Naive thymus-derived CD8-positive, alpha-beta T cell (primary cell): Measurements from ENCODE around the gene HES2. TPM values are rescaled to one million over a fixed set of nuclear protein-coding genes. Genes with fewer than 3 reads are reported as not detected.
"Not testable (repeated sequence)": the region's sequence is repeated elsewhere in the genome, so short reads cannot be mapped to it uniquely, and the experiment has no call there.

Experiments used
- ATAC-seq, 2 donors: fragments of 150-1000 bp; cut with Tn5 transposase in 1 of 2; sonication (Bioruptor Pico), chemical (Tn5 transposase) in 1 of 2; 1 replicate in 1 of 2; 2 replicates in 1 of 2; pipeline ENCODE4 v1.10.0; 2021; ENCODE audit warnings: mild to moderate bottlenecking in 2 of 2, moderate library complexity in 2 of 2
- POLR2A ChIA-PET: fragments of 350-600 bp; sonication (Branson Sonifier 250); formaldehyde crosslinking; loops from one replicate; lab custom pipeline; 2021; ENCODE audit warnings: antibody characterized with exemption; lab: Charles Lee
- DNase-seq, 10 donors: peaks; one replicate each; pipeline versions ENCODE4 v3.0.0 to v3.0.0-alpha.2; 2020 to 2022
- H3K27ac Mint-ChIP-seq, 10 donors: one replicate each; pipeline ENCODE4 v1.8.0; 2020 to 2022; ENCODE audit warnings: mild to moderate bottlenecking in 10 of 10, mixed read lengths in 10 of 10, moderate library complexity in 4 of 10, inconsistent platforms in 1 of 10
- H3K27me3 Mint-ChIP-seq, 5 donors: one replicate each; pipeline ENCODE4 v1.8.0; 2021 to 2022; ENCODE audit warnings: mixed read lengths in 5 of 5
- H3K36me3 Mint-ChIP-seq, 3 donors: one replicate each; pipeline ENCODE4 v1.8.0; 2020 to 2022; ENCODE audit warnings: mixed read lengths in 3 of 3, mild to moderate bottlenecking in 2 of 3, inconsistent platforms in 1 of 3
- H3K4me1 Mint-ChIP-seq, 4 donors: one replicate each; pipeline ENCODE4 v1.8.0; 2021 to 2022; ENCODE audit warnings: mixed read lengths in 4 of 4
- H3K4me3 Mint-ChIP-seq, 10 donors: one replicate each; pipeline ENCODE4 v1.8.0; 2020 to 2022; ENCODE audit warnings: mild to moderate bottlenecking in 10 of 10, mixed read lengths in 10 of 10, moderate library complexity in 6 of 10, inconsistent platforms in 1 of 10
- H3K9me3 Mint-ChIP-seq, 9 donors: one replicate each; pipeline ENCODE4 v1.8.0; 2020 to 2022; ENCODE audit warnings: mixed read lengths in 9 of 9, mild to moderate bottlenecking in 3 of 9, inconsistent platforms in 1 of 9, moderate library complexity in 1 of 9
- polyA plus RNA-seq, 3 donors: library from polyadenylated mRNA; unstranded; fragments of 300-500 nt; fragmentation: Illumina TruSeq; gene quantifications; one replicate each; pipeline ENCODE4 v1.2.3, GENCODE V29; 2021
- total RNA-seq, 8 experiments: library from RNA in 2 of 8; stranded (reverse) in 2 of 8; gene quantifications; one replicate each; pipeline ENCODE4 v1.2.3 and lab custom pipeline; 2021 to 2026

HES2 gene
- total and polyA plus RNA-seq, 5 experiments from 2014 or later = not detected

DNA sequence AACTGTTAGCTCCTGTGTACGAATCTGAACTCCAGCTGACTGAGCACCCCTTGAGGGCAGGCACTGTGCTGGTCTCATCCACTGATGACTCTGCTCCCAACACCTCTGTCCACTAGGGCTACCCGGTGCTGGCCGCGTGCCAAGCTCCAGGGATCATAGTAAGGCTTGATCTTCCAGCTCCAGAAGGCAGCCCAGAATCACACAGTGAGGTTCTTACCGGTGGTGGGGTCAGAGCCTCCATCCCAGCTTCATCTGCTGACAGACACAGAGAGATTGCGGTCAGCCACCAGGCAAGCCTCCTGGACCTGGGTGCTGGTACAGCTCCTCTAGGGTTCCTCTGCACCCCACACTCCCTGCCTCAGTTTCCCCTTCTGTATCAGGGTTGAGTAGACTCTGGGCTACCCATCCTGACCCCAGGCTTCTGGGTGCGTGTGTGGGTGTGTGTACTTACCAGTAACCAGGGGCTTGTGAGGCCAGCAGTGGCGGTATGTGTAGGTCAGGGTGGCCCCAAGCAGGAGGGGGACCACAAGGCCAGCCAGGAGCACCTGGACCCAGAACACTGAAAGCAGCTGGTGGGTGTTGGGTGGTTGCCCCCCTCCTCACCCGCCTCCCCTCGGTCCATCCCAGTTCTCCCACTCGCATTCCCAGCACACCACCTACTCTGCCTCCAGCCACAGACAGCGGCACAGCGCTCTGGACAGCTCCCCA lies 42.8 kb upstream of the HES2 start:
- peak overlapping the region; percentile 77 to 95 (median 92) for H3K27ac Mint-ChIP-seq
- ATAC-seq (no peak), DNase-seq (no peak)
- H3K4me3 Mint-ChIP-seq = peak overlapping the region in 8 of 10 donors; percentile 47 to 82 (median 70)
- H3K36me3 Mint-ChIP-seq = peaks cover 0 to 35% (median 12%) of the 10 kb centered on the region in 3 donors
- H3K27me3 Mint-ChIP-seq = peaks cover 0 to 5% (median 0%) of the 10 kb centered on the region in 5 donors
- no peaks in the 10 kb centered on the region for H3K9me3 Mint-ChIP-seq
- H3K4me1 Mint-ChIP-seq = peaks cover 32 to 62% (median 51%) of the 10 kb centered on the region in 4 donors
- POLR2A ChIA-PET = interaction anchor here (0.6 to 4.7 kb wide), 8 partner anchors 8 to 150 kb away, joined by 3 to 30 read pairs (median 3); partner anchors contain the start of gene PLEKHG5

DNA sequence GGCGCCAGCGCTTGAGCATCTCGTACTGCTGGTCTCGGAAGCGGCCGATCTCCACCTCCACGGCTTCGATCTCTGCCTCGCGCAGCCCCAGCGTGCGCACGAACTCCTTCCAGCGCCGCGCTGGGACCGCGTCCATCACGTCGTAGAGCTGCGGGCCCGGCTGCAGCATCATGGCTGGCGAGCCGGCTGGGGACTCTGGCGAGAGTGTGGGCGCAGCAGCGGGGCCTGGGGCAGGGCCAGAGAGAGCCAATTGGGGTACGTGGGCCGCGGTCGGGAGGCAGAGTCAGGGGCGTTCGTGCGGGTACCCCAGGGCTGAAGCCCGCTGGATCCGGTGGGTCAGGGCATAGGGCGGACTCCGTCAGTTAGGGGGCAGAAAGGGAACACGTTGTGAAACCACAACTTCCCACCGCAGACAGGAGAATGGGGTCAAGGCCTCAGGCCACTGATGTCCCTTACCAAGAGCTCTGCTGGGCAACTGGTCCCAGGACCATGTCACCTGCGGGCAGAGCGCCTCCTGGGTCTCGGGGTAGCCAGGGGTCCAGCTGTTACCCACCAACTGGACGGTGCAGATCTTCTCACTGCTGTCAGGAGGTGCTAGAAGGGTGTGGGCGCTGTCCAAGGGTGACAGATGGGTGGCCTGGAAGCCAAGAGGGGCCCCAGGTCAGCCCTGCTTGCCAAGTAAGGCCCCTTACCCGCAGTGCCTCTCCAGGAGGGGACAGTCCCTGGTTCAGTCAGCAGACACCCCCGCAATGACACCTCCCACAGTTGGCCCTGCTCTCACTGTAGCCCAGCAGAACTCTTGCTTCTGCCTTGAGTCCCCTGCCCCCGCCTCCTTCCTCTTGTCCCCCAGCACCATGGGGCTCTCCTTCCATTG lies 42.1 kb upstream of the HES2 start:
- peak overlapping the region in 9 of 10 donors; percentile 10 to 92 (median 76) for H3K4me3 Mint-ChIP-seq

DNA sequence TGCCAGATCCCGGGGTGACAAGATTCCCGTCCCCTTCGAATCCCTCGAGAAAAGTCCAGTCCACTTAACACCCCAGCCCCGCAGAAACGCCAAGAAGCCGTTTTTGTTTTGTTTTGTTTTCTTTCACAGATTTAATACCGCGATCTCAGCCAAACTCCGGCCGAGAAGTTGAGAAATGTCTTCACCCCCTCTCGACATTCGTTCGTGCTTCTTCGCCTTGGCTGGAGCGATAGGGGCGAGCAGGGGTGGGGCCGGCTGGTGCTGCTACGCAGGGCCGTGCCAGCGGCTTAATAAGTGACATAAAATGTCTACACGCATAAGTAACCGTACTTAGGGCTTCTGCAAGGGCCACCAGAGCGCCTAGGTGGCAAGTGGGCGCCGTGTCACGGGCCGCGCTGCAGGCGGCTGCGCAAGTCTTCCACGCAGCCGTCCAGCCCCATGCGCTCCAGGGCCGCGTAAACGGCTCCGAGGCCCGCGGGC lies 41.4 kb upstream of the HES2 start:
- Mint-ChIP-seq H3K4me1 (peaks cover 32 to 73% (median 53%) of the 10 kb centered on the region in 4 donors), H3K27me3 (peaks cover 1 to 15% (median 7%) of the 10 kb centered on the region in 5 donors), H3K36me3 (peaks cover 0 to 42% (median 12%) of the 10 kb centered on the region in 3 donors), H3K4me3 (peak overlapping the region; percentile 76 to 95 (median 91)), H3K9me3 (no peaks in the 10 kb centered on the region), H3K27ac (peak overlapping the region; percentile 93 to 99 (median 98))
- DNase-seq = no peak
- POLR2A ChIA-PET = interaction anchor here (0.6 to 4.7 kb wide), 9 partner anchors 7 to 243 kb away, joined by 4 to 58 read pairs (median 15); partner anchors contain the start of genes ACOT7, NOL9, PLEKHG5 and TAS1R1
- ATAC-seq = no peak

More for the DNA sequence above, 42.1 kb upstream of the HES2 start:
- Mint-ChIP-seq H3K27me3 (peaks cover 0 to 9% (median 3%) of the 10 kb centered on the region in 5 donors), H3K36me3 (peaks cover 0 to 39% (median 12%) of the 10 kb centered on the region in 3 donors), H3K4me1 (peaks cover 31 to 69% (median 53%) of the 10 kb centered on the region in 4 donors), H3K27ac (peak overlapping the region; percentile 77 to 99 (median 93)), H3K9me3 (no peaks in the 10 kb centered on the region)
- ATAC-seq (no peak), DNase-seq (no peak)
- POLR2A ChIA-PET = interaction anchor here (0.6 to 4.7 kb wide), 8 partner anchors 7 to 150 kb away, joined by 3 to 30 read pairs (median 4); partner anchors contain the start of genes NOL9, PLEKHG5 and TAS1R1

DNA sequence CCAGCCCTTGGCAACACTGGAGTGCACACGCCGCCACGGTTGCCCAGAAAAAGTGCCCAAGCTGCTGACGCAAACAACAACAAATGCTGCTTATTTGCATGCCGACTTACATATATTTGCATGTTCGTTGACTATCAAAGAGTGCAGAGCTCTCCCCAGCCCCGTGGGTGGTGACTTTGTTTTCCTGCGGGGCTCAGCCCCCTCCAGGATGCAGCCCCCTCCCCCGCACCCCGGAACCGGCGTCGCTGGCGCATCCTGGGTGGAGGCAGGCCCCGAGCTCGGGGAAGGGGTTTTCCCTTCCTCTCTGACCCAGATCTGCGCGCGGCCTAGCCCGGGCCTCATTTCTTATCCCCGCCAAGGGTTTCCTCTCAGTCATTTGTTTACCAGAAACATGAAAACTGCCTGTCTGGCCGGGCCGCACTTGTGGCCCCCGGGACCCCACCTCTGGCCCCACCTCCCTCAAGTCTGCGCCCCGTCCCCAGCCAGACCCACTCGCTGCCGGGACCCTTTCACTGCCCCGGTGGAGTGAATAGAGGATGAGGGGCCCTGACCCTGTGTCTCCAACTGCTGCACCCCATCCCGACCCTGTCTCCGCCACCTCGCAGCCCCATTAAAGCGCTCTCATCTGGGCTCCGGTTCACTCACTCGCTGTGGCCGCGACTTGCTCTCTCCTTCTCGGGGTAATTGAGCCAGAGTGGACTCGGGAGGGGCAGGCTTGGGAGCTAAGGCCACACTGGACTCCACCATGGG lies 40.8 kb upstream of the HES2 start:
- H3K9me3 Mint-ChIP-seq = no peaks in the 10 kb centered on the region
- POLR2A ChIA-PET = interaction anchor here (0.6 to 4.7 kb wide), 17 partner anchors 8 to 244 kb away, joined by 3 to 58 read pairs (median 7); partner anchors contain the start of genes ACOT7, NOL9, PHF13 and PLEKHG5
- peak overlapping the region; percentile 76 to 95 (median 91) for H3K4me3 Mint-ChIP-seq
- DNase-seq (peak; percentile 73 to 94 (median 90)), ATAC-seq (peak; percentile 84 to 87)
- peaks cover 33 to 75% (median 54%) of the 10 kb centered on the region in 4 donors for H3K4me1 Mint-ChIP-seq
- peaks cover 0 to 42% (median 12%) of the 10 kb centered on the region in 3 donors for H3K36me3 Mint-ChIP-seq
- peak overlapping the region; percentile 93 to 99 (median 98) for H3K27ac Mint-ChIP-seq
- peaks cover 1 to 21% (median 10%) of the 10 kb centered on the region in 5 donors for H3K27me3 Mint-ChIP-seq

GRCh38 chr1:6459850-6460265 lies 40.1 kb upstream of the HES2 start:
- peak; percentile 26 to 40 for ATAC-seq
- no peaks in the 10 kb centered on the region for H3K9me3 Mint-ChIP-seq
- POLR2A ChIA-PET = interaction anchor here (0.6 to 4.7 kb wide), 18 partner anchors 7 to 154 kb away, joined by 3 to 58 read pairs (median 6); partner anchors contain the start of genes ACOT7, NOL9, PHF13 and PLEKHG5
- peaks cover 0 to 40% (median 12%) of the 10 kb centered on the region in 3 donors for H3K36me3 Mint-ChIP-seq
- DNase-seq = peak in 9 of 10 donors; percentile 36 to 78 (median 41)
- H3K27ac Mint-ChIP-seq = peak overlapping the region; percentile 93 to 99 (median 98)
- H3K27me3 Mint-ChIP-seq = peaks cover 1 to 24% (median 10%) of the 10 kb centered on the region in 5 donors
- H3K4me1 Mint-ChIP-seq = peaks cover 31 to 71% (median 53%) of the 10 kb centered on the region in 4 donors
- H3K4me3 Mint-ChIP-seq = peak overlapping the region; percentile 76 to 95 (median 91)

- no peak for ATAC-seq
- Mint-ChIP-seq H3K4me1 (peaks cover 21 to 55% (median 36%) of the 10 kb centered on the region in 4 donors), H3K27ac (peak overlapping the region in 3 of 10 donors; percentile 21 to 44 (median 23)), H3K36me3 (peaks cover 0 to 26% (median 6%) of the 10 kb centered on the region in 3 donors), H3K27me3 (peaks cover 4 to 47% (median 23%) of the 10 kb centered on the region in 5 donors), H3K4me3 (peak overlapping the region in 4 of 10 donors; percentile 1 to 34 (median 24)), H3K9me3 (no peaks in the 10 kb centered on the region)
- DNase-seq = no peak
- POLR2A ChIA-PET = interaction anchor here (0.6 to 3.2 kb wide), 3 partner anchors 10 to 33 kb away, joined by 3 to 25 read pairs (median 4); partner anchors contain the start of gene TNFRSF25
These were observed 37.2 kb upstream of the HES2 start for GRCh38 chr1:6456800-6457466.

DNA sequence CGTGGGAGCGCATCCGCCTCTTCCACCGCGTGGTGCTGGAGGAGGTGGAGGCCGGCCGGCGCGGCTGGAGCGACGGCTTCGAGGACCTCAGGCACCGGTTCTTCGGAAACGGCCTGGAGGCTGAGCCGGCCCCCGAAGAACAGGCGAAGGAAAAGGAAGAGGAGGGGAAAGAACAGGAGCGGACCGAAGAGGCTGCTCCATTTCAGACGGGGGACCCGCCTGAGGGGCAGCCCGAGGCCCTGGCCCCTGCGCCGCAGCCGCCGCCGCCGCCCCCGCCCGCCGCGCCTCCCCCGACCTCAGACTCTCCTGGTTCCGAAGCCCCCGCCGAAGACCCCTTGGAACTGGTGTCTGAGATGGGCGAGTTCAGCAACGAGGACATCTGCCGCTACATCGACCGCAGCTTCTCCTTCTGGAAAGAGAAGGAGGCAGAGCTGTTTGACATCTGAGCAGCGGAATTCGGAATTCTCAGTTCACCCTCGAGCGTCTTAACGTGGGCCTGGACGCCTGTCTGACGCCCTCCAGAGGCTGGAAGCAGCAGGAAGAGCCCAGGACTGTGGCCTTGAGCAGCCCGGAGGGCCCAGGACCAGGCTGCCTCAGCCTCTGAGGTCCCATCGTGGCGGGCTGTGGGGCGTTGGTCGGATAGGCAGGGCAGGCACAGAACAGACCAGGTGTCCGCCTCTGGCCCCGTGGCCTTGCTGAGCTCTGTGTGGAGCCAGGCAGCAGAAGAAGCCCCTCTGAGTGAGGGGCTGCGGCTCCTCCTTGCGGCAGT lies 36.2 kb upstream of the HES2 start:
- ATAC-seq, DNase-seq, H3K9me3 Mint-ChIP-seq: not testable (repeated sequence)
- peaks cover 21 to 45% (median 30%) of the 10 kb centered on the region in 4 donors for H3K4me1 Mint-ChIP-seq
- H3K4me3 Mint-ChIP-seq = peak overlapping the region in 4 of 10 donors; percentile 14 to 53 (median 25)
- peaks cover 0 to 19% (median 4%) of the 10 kb centered on the region in 3 donors for H3K36me3 Mint-ChIP-seq
- POLR2A ChIA-PET = interaction anchor here (3.2 kb wide), 1 partner anchor 11 kb away, joined by 25 read pairs; the partner anchor contains the start of gene TNFRSF25
- H3K27ac Mint-ChIP-seq = peak overlapping the region in 1 of 10 donors; percentile 23
- peaks cover 4 to 52% (median 24%) of the 10 kb centered on the region in 5 donors for H3K27me3 Mint-ChIP-seq

GRCh38 chr1:6454856-6455751 lies 35.4 kb upstream of the HES2 start:
- POLR2A ChIA-PET = interaction anchor here (0.6 to 3.2 kb wide), 6 partner anchors 8 to 25 kb away, joined by 3 to 25 read pairs (median 5); partner anchors contain the start of gene TNFRSF25
- Mint-ChIP-seq H3K9me3 (no peaks in the 10 kb centered on the region), H3K4me3 (peak overlapping the region in 3 of 10 donors; percentile 14 to 33 (median 23)), H3K36me3 (peaks cover 0 to 14% (median 0%) of the 10 kb centered on the region in 3 donors), H3K27ac (no peak overlapping the region), H3K4me1 (peaks cover 19 to 37% (median 21%) of the 10 kb centered on the region in 4 donors), H3K27me3 (peaks cover 6 to 60% (median 31%) of the 10 kb centered on the region in 5 donors)
- DNase-seq = peak in 3 of 10 donors; percentile 30 to 46 (median 38)
- ATAC-seq = peak; percentile 56 to 58
